Mesenchymal stem cell (in vitro differentiated cells and primary cell): ENCODE results near the gene BCL6. TPM values are rescaled to one million over a fixed set of nuclear protein-coding genes. Genes with fewer than 3 reads are reported as not detected.
A peak's percentile ranks its signal among the peaks of the same experiment; 100 is the strongest.

Source experiments
- DNase-seq: peaks from one replicate; pipeline ENCODE4 v3.0.0-alpha.2; 2013
- H2AFZ ChIP-seq: one replicate; pipeline ENCODE4 v1.6.1; 2013; ENCODE audit warnings: low read depth, mild to moderate bottlenecking, control low read depth, inconsistent platforms, low read length, moderate library complexity
- H2AK5ac ChIP-seq: 2 replicates; pipeline ENCODE4 v1.6.1; 2013; ENCODE audit warnings: low read length, moderate library complexity, mild to moderate bottlenecking, inconsistent platforms; ENCODE audit not compliant: severe bottlenecking
- H2BK120ac ChIP-seq: one replicate; pipeline ENCODE4 v1.6.1; 2013; ENCODE audit warnings: low read depth, mild to moderate bottlenecking, inconsistent platforms, low read length, moderate library complexity
- H2BK12ac ChIP-seq, 2 experiments: one replicate each; pipeline ENCODE4 v1.6.1; 2013; ENCODE audit warnings: inconsistent platforms in 2 of 2, low read length in 2 of 2, mild to moderate bottlenecking in 2 of 2, moderate library complexity in 2 of 2, control low read depth in 1 of 2
- H2BK15ac ChIP-seq: one replicate; pipeline ENCODE4 v1.6.1; 2013; ENCODE audit warnings: mild to moderate bottlenecking, low read depth, inconsistent platforms; ENCODE audit not compliant: poor library complexity, severe bottlenecking
- H2BK5ac ChIP-seq: 2 replicates; pipeline ENCODE4 v1.6.1; 2013; ENCODE audit warnings: low read depth, mild to moderate bottlenecking, low read length, control low read depth, inconsistent platforms; ENCODE audit not compliant: poor library complexity, severe bottlenecking
- H3K14ac ChIP-seq, 2 experiments: one replicate each; pipeline ENCODE4 v1.6.1; 2013; ENCODE audit warnings: inconsistent platforms in 2 of 2, low read length in 2 of 2, control low read depth in 1 of 2, mild to moderate bottlenecking in 1 of 2, moderate library complexity in 1 of 2
- H3K18ac ChIP-seq, 2 experiments: one replicate each; pipeline ENCODE4 v1.6.1; 2013; ENCODE audit warnings: inconsistent platforms in 2 of 2, low read length in 2 of 2, control low read depth in 1 of 2, low read depth in 1 of 2, mild to moderate bottlenecking in 1 of 2
- H3K23ac ChIP-seq, 2 experiments: one replicate each; pipeline ENCODE4 v1.6.1; 2013; ENCODE audit warnings: inconsistent platforms in 2 of 2, low read length in 2 of 2, mild to moderate bottlenecking in 2 of 2, moderate library complexity in 2 of 2, control low read depth in 1 of 2
- H3K27ac ChIP-seq: 2 replicates; pipeline ENCODE4 v1.5.1; 2013; ENCODE audit warnings: mild to moderate bottlenecking, moderate library complexity, low read length, control low read depth, inconsistent platforms; ENCODE audit not compliant: poor library complexity, severe bottlenecking
- H3K27me3 ChIP-seq, 2 experiments: 2 replicates each; pipeline versions ENCODE4 v1.6.1 to v1.7.0; 2013; ENCODE audit warnings: low read length in 2 of 2, mild to moderate bottlenecking in 2 of 2, moderate library complexity in 2 of 2, control low read depth in 1 of 2, inconsistent platforms in 1 of 2; ENCODE audit not compliant: control insufficient read depth in 1 of 2, insufficient read depth in 1 of 2
- H3K36me3 ChIP-seq, 2 experiments: 2 replicates each; pipeline versions ENCODE4 v1.6.1 to v1.7.0; 2013; ENCODE audit warnings: low read length in 2 of 2, control low read depth in 1 of 2, inconsistent platforms in 1 of 2, low read depth in 1 of 2, mild to moderate bottlenecking in 1 of 2; ENCODE audit not compliant: insufficient read depth in 2 of 2, control insufficient read depth in 1 of 2
- H3K4ac ChIP-seq, 2 experiments: one replicate each; pipeline ENCODE4 v1.6.1; 2013; ENCODE audit warnings: inconsistent platforms in 2 of 2, low read length in 2 of 2, mild to moderate bottlenecking in 2 of 2, moderate library complexity in 2 of 2, control low read depth in 1 of 2, low read depth in 1 of 2
- H3K4me1 ChIP-seq: 2 replicates; pipeline ENCODE4 v1.6.1; 2013; ENCODE audit warnings: low read depth, low read length, control low read depth; ENCODE audit not compliant: control insufficient read depth, insufficient read depth
- H3K4me2 ChIP-seq: 2 replicates; pipeline ENCODE4 v1.6.1; 2013; ENCODE audit warnings: low read length, mild to moderate bottlenecking, inconsistent platforms; ENCODE audit not compliant: poor library complexity, severe bottlenecking
- H3K4me3 ChIP-seq, 2 experiments: 2 replicates each; pipeline versions ENCODE4 v1.5.1 to v1.7.0; 2013; ENCODE audit warnings: low read length in 2 of 2, mild to moderate bottlenecking in 2 of 2, control low read depth in 1 of 2, low read depth in 1 of 2; ENCODE audit not compliant: insufficient read depth in 1 of 2
- H3K79me1 ChIP-seq: replicated peaks from 2 replicates; pipeline ENCODE4 v1.6.1; 2013; ENCODE audit warnings: mild to moderate bottlenecking, control low read depth, low read length, inconsistent platforms; ENCODE audit not compliant: poor library complexity, severe bottlenecking
- H3K9ac ChIP-seq: 2 replicates; pipeline ENCODE4 v1.7.0; 2013; ENCODE audit warnings: mild to moderate bottlenecking, low read length, moderate library complexity
- H3K9me3 ChIP-seq: 2 replicates; pipeline ENCODE4 v1.7.0; 2013; ENCODE audit warnings: mild to moderate bottlenecking, low read length; ENCODE audit not compliant: control insufficient read depth
- H4K8ac ChIP-seq: one replicate; pipeline ENCODE4 v1.6.1; 2013; ENCODE audit warnings: inconsistent platforms, mild to moderate bottlenecking, low read length, moderate library complexity
- H4K91ac ChIP-seq: one replicate; pipeline ENCODE4 v1.6.1; 2013; ENCODE audit warnings: mild to moderate bottlenecking, low read length, inconsistent platforms
- WGBS: methylation state at CpG from one replicate; pipeline ENCODE4 v1.1.7; 2013; ENCODE audit warnings: mixed read lengths; 5-methylcytosine and 5-hydroxymethylcytosine counted together
- polyA plus RNA-seq, 2 experiments: library from polyadenylated mRNA; stranded (reverse); fragments of 200-250 nt; gene quantifications; one replicate each; pipeline ENCODE4 v1.2.3, GENCODE V29; 2013

The BCL6 gene
- polyA plus RNA-seq (2013, experiment 1 of 2): 20.5 TPM
- 18.5 TPM for polyA plus RNA-seq (2013, experiment 2 of 2)

- no peaks in the 10 kb centered on the region for H3K36me3 ChIP-seq
- no peak within 1 kb of the TSS for H2AFZ ChIP-seq
- no peak within 1 kb of the TSS for H2AK5ac ChIP-seq
- H3K27me3 ChIP-seq: no peaks in the 10 kb centered on the region
- peak within 1 kb of the TSS; percentile 97 for H3K27ac ChIP-seq
- H4K91ac ChIP-seq: peak within 1 kb of the TSS; percentile 96
- peak within 1 kb of the TSS; percentile 100 for H3K9ac ChIP-seq
- H3K4me1 ChIP-seq: peaks cover 8% of the 10 kb centered on the region
- no peaks in the 10 kb centered on the region for H3K9me3 ChIP-seq
- H2BK15ac ChIP-seq: peak within 1 kb of the TSS; percentile 94
- peak within 1 kb of the TSS; percentile 96 for H4K8ac ChIP-seq
- H3K79me1 ChIP-seq: peaks cover 4% of the 10 kb centered on the region
- peak within 1 kb of the TSS; percentile 88 to 95 for H3K18ac ChIP-seq
- H2BK12ac ChIP-seq: peak within 1 kb of the TSS; percentile 62 to 77
- H2BK5ac ChIP-seq: peak within 1 kb of the TSS; percentile 100
- DNase-seq: peak; percentile 99
- H2BK120ac ChIP-seq: peak within 1 kb of the TSS; percentile 96
- H3K23ac ChIP-seq: peak within 1 kb of the TSS in 1 of 2 experiments; percentile 90
- H3K4me2 ChIP-seq: peak within 1 kb of the TSS; percentile 75
- under 1% methylated on average over 37 of the region's 40 CpGs for WGBS
- H3K4ac ChIP-seq: peak within 1 kb of the TSS; percentile 52 to 92
- H3K4me3 ChIP-seq: peak within 1 kb of the TSS; percentile 68 to 92
- H3K14ac ChIP-seq: peak within 1 kb of the TSS; percentile 37 to 43
Measured at GRCh38 chr3:187745201-187746058, at the start of gene BCL6. Gene BCL6 (minus strand): TSS chr3:187745468. CDS start chr3:187733693, 11,775 bp downstream.

- no peak overlapping the region for H4K91ac ChIP-seq
- no peak overlapping the region for H2AFZ ChIP-seq
- no peak overlapping the region for H2BK15ac ChIP-seq
- no peak overlapping the region for H3K4me3 ChIP-seq
- H2BK12ac ChIP-seq: no peak overlapping the region
- H3K4me1 ChIP-seq: no peaks in the 10 kb centered on the region
- H3K4ac ChIP-seq: no peak overlapping the region
- no peak overlapping the region for H3K9ac ChIP-seq
- WGBS: 93% methylated on average over 4 of the region's 4 CpGs
- DNase-seq: no peak
- H3K9me3 ChIP-seq: no peaks in the 10 kb centered on the region
- H3K4me2 ChIP-seq: no peak overlapping the region
- H3K23ac ChIP-seq: no peak overlapping the region
- H2AK5ac ChIP-seq: no peak overlapping the region
- H3K27ac ChIP-seq: no peak overlapping the region
- no peaks in the 10 kb centered on the region for H3K36me3 ChIP-seq
- no peaks in the 10 kb centered on the region for H3K27me3 ChIP-seq
- H3K79me1 ChIP-seq: no peaks in the 10 kb centered on the region
- no peak overlapping the region for H3K18ac ChIP-seq
- H4K8ac ChIP-seq: no peak overlapping the region
- H2BK120ac ChIP-seq: no peak overlapping the region
- H3K14ac ChIP-seq: no peak overlapping the region
- H2BK5ac ChIP-seq: no peak overlapping the region
Measured at GRCh38 chr3:187794731-187795130, 49.5 kb upstream of the BCL6 start.

GRCh38 chr3:187793618-187794017, 48.4 kb upstream of the BCL6 start:
- Histone ChIP-seq H3K4me3 (no peak overlapping the region), H3K14ac (no peak overlapping the region), H3K27ac (no peak overlapping the region), H4K8ac (no peak overlapping the region), H2AFZ (no peak overlapping the region), H3K18ac (no peak overlapping the region), H3K36me3 (no peaks in the 10 kb centered on the region), H3K9ac (no peak overlapping the region), H3K4me2 (no peak overlapping the region), H3K79me1 (no peaks in the 10 kb centered on the region), H4K91ac (no peak overlapping the region), H3K27me3 (no peaks in the 10 kb centered on the region), H2BK5ac (no peak overlapping the region), H3K4ac (no peak overlapping the region), H3K9me3 (no peaks in the 10 kb centered on the region), H3K23ac (no peak overlapping the region), H2AK5ac (no peak overlapping the region), H2BK12ac (no peak overlapping the region), H2BK120ac (no peak overlapping the region), H2BK15ac (no peak overlapping the region), H3K4me1 (no peaks in the 10 kb centered on the region)
- 100% methylated on average over 1 of the region's 2 CpGs for WGBS
- no peak for DNase-seq

GRCh38 chr3:187792521-187792920, 47.3 kb upstream of the BCL6 start:
- no peak overlapping the region for H3K27ac ChIP-seq

More at GRCh38 chr3:187792521-187792920, 47.3 kb upstream of the BCL6 start:
- no peaks in the 10 kb centered on the region for H3K27me3 ChIP-seq
- no peak overlapping the region for H3K18ac ChIP-seq
- no peak overlapping the region for H3K14ac ChIP-seq
- no peak overlapping the region for H3K4me3 ChIP-seq
- no peak overlapping the region for H4K91ac ChIP-seq
- H3K23ac ChIP-seq: no peak overlapping the region
- no peak overlapping the region for H3K4me2 ChIP-seq
- H3K79me1 ChIP-seq: no peaks in the 10 kb centered on the region
- H3K9ac ChIP-seq: no peak overlapping the region
- no peak overlapping the region for H2AFZ ChIP-seq
- no peaks in the 10 kb centered on the region for H3K4me1 ChIP-seq
- H3K9me3 ChIP-seq: no peaks in the 10 kb centered on the region
- H2AK5ac ChIP-seq: no peak overlapping the region
- 83% methylated on average over 1 of the region's 3 CpGs for WGBS
- H3K4ac ChIP-seq: no peak overlapping the region
- no peak for DNase-seq
- H2BK15ac ChIP-seq: no peak overlapping the region
- H2BK120ac ChIP-seq: no peak overlapping the region
- no peak overlapping the region for H4K8ac ChIP-seq
- H3K36me3 ChIP-seq: no peaks in the 10 kb centered on the region
- H2BK5ac ChIP-seq: no peak overlapping the region
- H2BK12ac ChIP-seq: no peak overlapping the region
